Stomach smooth muscle (tissue), 2 donors: Measurements from ENCODE around the gene TEN1.

Experiments used
- H3K27ac ChIP-seq: one replicate; pipeline ENCODE4 v1.7.0; 2013; ENCODE audit warnings: mild to moderate bottlenecking, low read length, inconsistent platforms
- H3K27me3 ChIP-seq, 2 donors: one replicate each; pipeline ENCODE4 v1.7.0; 2013; ENCODE audit warnings: low read length in 2 of 2; ENCODE audit not compliant: insufficient read depth in 2 of 2, control insufficient read depth in 1 of 2
- H3K36me3 ChIP-seq, 2 donors: one replicate each; pipeline ENCODE4 v1.7.0; 2013; ENCODE audit warnings: low read length in 2 of 2; ENCODE audit not compliant: control insufficient read depth in 2 of 2, insufficient read depth in 2 of 2
- H3K4me1 ChIP-seq: one replicate; pipeline ENCODE4 v1.7.0; 2013; ENCODE audit warnings: low read length; ENCODE audit not compliant: control insufficient read depth, insufficient read depth
- H3K4me3 ChIP-seq, 2 donors: one replicate each; pipeline ENCODE4 v1.7.0; 2013; ENCODE audit warnings: low read length in 2 of 2
- H3K9ac ChIP-seq, 2 donors: one replicate each; pipeline ENCODE4 v1.7.0; 2013; ENCODE audit warnings: low read length in 2 of 2, mild to moderate bottlenecking in 1 of 2
- H3K9me3 ChIP-seq, 2 donors: one replicate each; pipeline ENCODE4 v1.7.0; 2013; ENCODE audit warnings: low read length in 2 of 2; ENCODE audit not compliant: control insufficient read depth in 2 of 2
- donor health status: healthy.
- donor health status: Pancreatic carcinoma.

Gene TEN1

DNA sequence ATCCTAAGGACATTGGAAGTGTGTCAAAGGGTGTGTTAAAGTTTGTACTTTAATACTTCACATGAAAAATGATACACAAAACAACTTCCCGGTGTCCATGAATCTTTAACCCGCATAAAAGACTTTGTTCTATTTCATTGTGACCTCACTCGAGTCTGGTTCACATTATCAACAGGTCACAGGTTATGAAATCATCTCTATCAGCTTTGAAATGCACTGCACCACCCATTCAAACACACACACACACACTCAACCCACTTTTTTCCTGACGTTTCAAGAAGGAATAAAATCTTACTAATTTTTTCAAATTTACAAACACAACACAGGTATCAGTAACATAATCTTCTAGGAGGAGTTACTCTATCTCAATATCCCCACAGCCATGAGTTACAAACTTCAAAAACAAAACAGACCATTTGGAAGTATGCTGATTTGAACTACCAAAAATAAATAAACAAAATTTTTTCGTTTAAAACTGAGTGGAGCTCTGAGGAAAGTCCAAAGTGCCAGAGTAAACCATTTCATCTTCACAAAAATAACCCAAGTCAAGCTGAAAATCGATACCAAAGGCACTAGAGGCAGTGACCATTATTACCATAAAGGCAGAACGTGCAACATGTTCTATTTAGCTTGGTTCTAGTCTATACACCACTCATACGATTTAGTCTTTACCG is 2.7 kb upstream of the TEN1 start:
- Histone ChIP-seq H3K27ac (no peak overlapping the region), H3K36me3 (peaks cover 0 to 4% of the 10 kb centered on the region in 2 donors), H3K27me3 (no peaks in the 10 kb centered on the region), H3K9ac (no peak overlapping the region), H3K4me3 (no peak overlapping the region), H3K4me1 (peaks cover 14% of the 10 kb centered on the region), H3K9me3 (no peaks in the 10 kb centered on the region)

DNA sequence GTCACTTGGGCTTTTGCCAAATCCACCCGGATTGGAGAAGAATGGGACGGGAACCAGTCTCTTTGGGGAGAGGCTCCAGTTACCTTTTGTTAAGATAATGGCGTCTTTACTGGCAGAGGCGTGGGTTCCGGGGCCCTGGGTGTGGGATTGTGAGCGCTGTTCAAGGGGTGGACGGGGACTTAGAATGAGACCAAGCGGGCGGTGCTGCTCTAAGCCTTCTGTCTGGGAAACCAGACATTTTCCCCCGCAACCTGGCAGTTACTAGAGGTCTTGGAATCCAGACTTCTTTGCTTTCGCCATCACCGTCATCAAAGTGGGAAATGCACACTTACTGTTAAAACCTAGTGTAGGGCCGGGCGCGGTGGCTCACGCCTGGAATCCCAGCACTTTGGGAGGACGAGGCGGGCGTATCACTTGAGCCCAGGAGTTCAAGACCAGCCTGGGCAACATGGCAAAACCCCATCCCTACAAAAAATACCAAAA is 706 bp downstream of the TEN1 start:
- Histone ChIP-seq H3K27me3 (no peaks in the 10 kb centered on the region), H3K4me1 (peaks cover 14% of the 10 kb centered on the region), H3K4me3 (peak overlapping the region; percentile 65 to 96), H3K9me3 (no peaks in the 10 kb centered on the region), H3K9ac (peak overlapping the region; percentile 96 to 100), H3K36me3 (no peaks in the 10 kb centered on the region), H3K27ac (peak overlapping the region; percentile 99)

- peak overlapping the region; percentile 96 to 100 for H3K9ac ChIP-seq
- peaks cover 14% of the 10 kb centered on the region for H3K4me1 ChIP-seq
- H3K4me3 ChIP-seq, result peak overlapping the region; percentile 65 to 96
- no peaks in the 10 kb centered on the region for H3K9me3 ChIP-seq
- peak overlapping the region; percentile 99 for H3K27ac ChIP-seq
- no peaks in the 10 kb centered on the region for H3K36me3 ChIP-seq
- no peaks in the 10 kb centered on the region for H3K27me3 ChIP-seq
Measured at GRCh38 chr17:75980188-75981018, 1.4 kb downstream of the TEN1 start.

GRCh38 chr17:75981019-75981615 is 2.1 kb downstream of the TEN1 start:
- H3K9me3 ChIP-seq, result no peaks in the 10 kb centered on the region
- H3K4me3 ChIP-seq, result no peak overlapping the region
- H3K27me3 ChIP-seq, result no peaks in the 10 kb centered on the region
- H3K4me1 ChIP-seq, result peaks cover 14% of the 10 kb centered on the region
- no peak overlapping the region for H3K9ac ChIP-seq
- no peaks in the 10 kb centered on the region for H3K36me3 ChIP-seq
- no peak overlapping the region for H3K27ac ChIP-seq

- Histone ChIP-seq H3K4me1 (peaks cover 9% of the 10 kb centered on the region), H3K9me3 (no peaks in the 10 kb centered on the region), H3K36me3 (no peaks in the 10 kb centered on the region), H3K27ac (no peak overlapping the region), H3K4me3 (no peak overlapping the region), H3K27me3 (no peaks in the 10 kb centered on the region), H3K9ac (no peak overlapping the region)
Measured at GRCh38 chr17:75983501-75984181, 4.6 kb downstream of the TEN1 start.

GRCh38 chr17:75985986-75986385 is 6.9 kb downstream of the TEN1 start:
- Histone ChIP-seq H3K9ac (no peak overlapping the region), H3K36me3 (no peaks in the 10 kb centered on the region), H3K27ac (no peak overlapping the region), H3K4me1 (no peaks in the 10 kb centered on the region), H3K4me3 (no peak overlapping the region), H3K9me3 (no peaks in the 10 kb centered on the region), H3K27me3 (no peaks in the 10 kb centered on the region)

DNA sequence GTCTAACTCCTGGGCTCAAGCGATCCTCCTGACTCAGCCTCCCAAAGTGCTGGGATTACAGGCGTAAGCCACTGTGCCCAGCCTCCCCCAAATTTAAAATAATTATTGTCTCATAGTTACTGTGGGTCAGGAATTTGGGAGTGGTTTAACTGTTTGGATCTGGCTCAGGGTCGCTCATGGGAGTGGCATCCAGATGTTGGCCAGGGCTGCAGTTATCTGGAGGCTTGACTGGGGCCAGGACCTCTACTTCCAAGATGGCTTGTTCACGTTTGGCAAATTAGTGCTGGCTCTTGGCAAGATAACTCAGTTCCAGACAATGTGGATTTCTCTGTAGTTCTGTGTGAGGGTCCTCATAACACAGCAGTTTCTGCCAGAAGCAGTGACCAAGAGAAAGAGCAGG is 8.0 kb downstream of the TEN1 start:
- no peaks in the 10 kb centered on the region for H3K9me3 ChIP-seq
- no peak overlapping the region for H3K27ac ChIP-seq
- no peak overlapping the region for H3K4me3 ChIP-seq
- H3K27me3 ChIP-seq, result no peaks in the 10 kb centered on the region
- H3K4me1 ChIP-seq, result no peaks in the 10 kb centered on the region
- peaks cover 0 to 2% of the 10 kb centered on the region in 2 donors for H3K36me3 ChIP-seq
- H3K9ac ChIP-seq, result no peak overlapping the region

GRCh38 chr17:75991396-75991795 is 12.4 kb downstream of the TEN1 start:
- no peaks in the 10 kb centered on the region for H3K9me3 ChIP-seq
- no peak overlapping the region for H3K27ac ChIP-seq
- H3K36me3 ChIP-seq, result peaks cover 0 to 5% of the 10 kb centered on the region in 2 donors
- no peak overlapping the region for H3K4me3 ChIP-seq
- H3K4me1 ChIP-seq, result no peaks in the 10 kb centered on the region
- H3K9ac ChIP-seq, result no peak overlapping the region
- H3K27me3 ChIP-seq, result no peaks in the 10 kb centered on the region

DNA sequence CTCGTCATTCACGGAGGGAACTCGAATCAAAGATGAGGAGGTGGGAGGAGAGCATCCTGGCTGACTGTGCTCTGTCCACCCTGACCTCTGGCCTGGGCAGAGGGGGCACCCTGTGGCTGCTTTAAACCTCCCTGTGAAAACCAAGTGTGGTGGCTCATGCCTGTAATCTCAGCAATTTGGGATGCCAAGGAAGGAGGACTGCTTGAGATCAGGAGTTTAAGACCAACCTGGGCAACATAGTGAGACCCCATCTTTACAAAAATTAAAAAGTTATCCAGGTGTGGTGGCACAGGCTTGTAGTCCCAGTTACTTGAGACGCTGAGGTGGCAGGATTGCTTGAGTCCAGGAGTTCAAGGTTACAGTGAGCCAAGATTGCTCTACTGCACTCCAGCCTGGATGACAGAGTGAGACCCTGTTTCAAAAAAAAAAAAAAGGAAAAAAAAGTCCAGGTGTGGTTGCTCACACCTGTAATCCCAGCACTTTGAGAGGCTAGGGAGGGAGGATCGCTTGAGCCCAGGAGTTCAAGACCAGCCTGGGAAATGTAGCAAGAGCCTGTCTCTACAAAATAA is 15.8 kb downstream of the TEN1 start:
- H3K9ac ChIP-seq, result no peak overlapping the region
- no peaks in the 10 kb centered on the region for H3K27me3 ChIP-seq
- H3K9me3 ChIP-seq, result no peaks in the 10 kb centered on the region
- no peaks in the 10 kb centered on the region for H3K4me1 ChIP-seq
- no peak overlapping the region for H3K27ac ChIP-seq
- peaks cover 0 to 5% of the 10 kb centered on the region in 2 donors for H3K36me3 ChIP-seq
- no peak overlapping the region for H3K4me3 ChIP-seq

DNA sequence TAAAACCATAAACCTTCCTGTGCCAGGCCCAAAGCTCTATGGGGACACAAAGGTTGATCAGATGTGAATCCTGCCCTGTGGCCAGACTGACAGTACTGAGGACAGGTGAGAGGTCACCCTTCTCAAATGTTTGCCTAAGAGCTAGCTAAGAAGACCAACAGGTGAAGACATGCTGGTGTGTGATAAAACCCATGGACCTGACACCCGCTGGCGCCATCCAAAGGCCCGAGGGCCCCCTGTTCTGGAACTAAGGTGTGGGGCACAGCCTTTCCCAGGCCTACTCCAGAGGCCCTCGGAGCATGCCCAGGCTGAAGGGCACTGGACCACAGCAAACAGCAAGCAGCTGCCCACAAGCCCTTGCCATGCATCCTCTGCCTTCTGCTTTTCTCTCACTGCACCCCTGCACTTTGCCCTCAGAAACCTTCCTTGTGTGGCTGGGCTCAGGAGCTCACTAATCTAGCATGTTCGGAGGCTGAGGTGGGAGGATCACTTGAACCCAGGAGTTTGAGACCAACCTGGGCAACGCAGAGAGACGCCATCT is 16.4 kb downstream of the TEN1 start:
- Histone ChIP-seq H3K4me1 (no peaks in the 10 kb centered on the region), H3K27me3 (no peaks in the 10 kb centered on the region), H3K9ac (no peak overlapping the region), H3K4me3 (no peak overlapping the region), H3K36me3 (peaks cover 0 to 5% of the 10 kb centered on the region in 2 donors), H3K27ac (no peak overlapping the region), H3K9me3 (no peaks in the 10 kb centered on the region)
